ENCODE measurements around the gene TRPM8. TPM values are rescaled to one million over a fixed set of nuclear protein-coding genes. Genes with fewer than 3 reads are reported as not detected.

Gene TRPM8
- total and polyA plus RNA-seq, 2 of the 8 experiments (the other 6 are each of a cell fraction or from before 2014, with no cell fraction given), result 0.18 to 0.54 TPM

- H3K14ac ChIP-seq (ENCODE audit: insufficient read length), result no peak overlapping the region
- no peak for TF ChIP-seq NRF1 (IDR thresholded peaks at IDR 0.05; ENCODE audit: low read depth, low read length)
- no peak for TF ChIP-seq ZNF274 (IDR thresholded peaks at IDR 0.05; ENCODE audit: borderline replicate concordance, extremely low read depth, low read length)
- TF ChIP-seq SP1 (IDR thresholded peaks at IDR 0.05; ENCODE audit: low read depth, low read length), result no peak
- TF ChIP-seq, protein P1, sequence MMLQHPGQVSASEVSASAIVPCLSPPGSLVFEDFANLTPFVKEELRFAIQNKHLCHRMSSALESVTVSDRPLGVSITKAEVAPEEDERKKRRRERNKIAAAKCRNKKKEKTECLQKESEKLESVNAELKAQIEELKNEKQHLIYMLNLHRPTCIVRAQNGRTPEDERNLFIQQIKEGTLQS (IDR thresholded peaks at IDR 0.05; ENCODE audit: insufficient read depth, low read depth, low read length), result no peak
- TF ChIP-seq SAP30 (IDR thresholded peaks at IDR 0.05; ENCODE audit: insufficient read depth, insufficient replicate concordance, low read length), result no peak
- TF ChIP-seq JUN (IDR thresholded peaks at IDR 0.05; ENCODE audit: low read depth, low read length), result no peak
Observed at GRCh38 chr2:233988581-233988980, 71.4 kb downstream of the TRPM8 start.

More at GRCh38 chr2:233988581-233988980, 71.4 kb downstream of the TRPM8 start:
- H3K23ac ChIP-seq (ENCODE audit: insufficient read length), result no peak overlapping the region
- H3K79me1 ChIP-seq (ENCODE audit: low read depth, low read length), result no peaks in the 10 kb centered on the region
- no peak overlapping the region for H3K27ac ChIP-seq (ENCODE audit: low read depth, low read length)
- DNase-seq (ENCODE audit: low read depth in 1 of 2, low spot score in 2 of 2) (no peak), FAIRE-seq (no peak)
- no peak overlapping the region for H2AFZ ChIP-seq (ENCODE audit: low read length)
- 87% methylated on average over 2 of the region's 2 CpGs; no CpG with 5 or more reads in 1 of the 2 experiments for WGBS, 2 experiments (ENCODE audit: extremely low coverage in 1 of 2, insufficient coverage in 1 of 2, insufficient read length in 1 of 2, insufficient replicate concordance in 2 of 2, low coverage in 1 of 2, low lambda C conversion rate in 2 of 2, missing lambda C conversion rate in 1 of 2)
- no peak overlapping the region for H3K9ac ChIP-seq (replicated peaks in 1 of 4; ENCODE audit: extremely low read depth in 1 of 4, low read depth in 3 of 4, low read length in 3 of 4)
- H3K56ac ChIP-seq (replicated peaks; ENCODE audit: insufficient read length, low read depth, low read length), result no peak overlapping the region
- H3K4me1 ChIP-seq (replicated peaks in 1 of 4; ENCODE audit: control insufficient read depth in 3 of 4, insufficient read depth in 4 of 4, low read length in 3 of 4), result no peaks in the 10 kb centered on the region
- no peak overlapping the region for H4K8ac ChIP-seq (ENCODE audit: extremely low read depth, insufficient read depth, low read length)
- peaks cover 10 to 13% of the 10 kb centered on the region in 2 experiments; a peak in 2 of 4 replicates for H3K9me3 ChIP-seq (ENCODE audit: insufficient read depth in 2 of 2, low read depth in 1 of 2, low read length in 1 of 2)
- H3K18ac ChIP-seq (ENCODE audit: extremely low read depth, low read length), result no peak overlapping the region
- H4K20me1 ChIP-seq (replicated peaks in 1 of 2; ENCODE audit: control insufficient read depth in 1 of 2, insufficient read depth in 2 of 2, low read length in 2 of 2), result no peaks in the 10 kb centered on the region
- no peaks in the 10 kb centered on the region for H3K27me3 ChIP-seq (replicated peaks in 1 of 4; ENCODE audit: control insufficient read depth in 3 of 4, extremely low read depth in 1 of 4, insufficient read depth in 3 of 4, low read length in 3 of 4)
- H2AK5ac ChIP-seq (ENCODE audit: low read depth, low read length), result no peak overlapping the region
- H4K91ac ChIP-seq (replicated peaks; ENCODE audit: insufficient read length, low read length), result no peak overlapping the region
- no peak overlapping the region for H2BK5ac ChIP-seq (ENCODE audit: low read depth, low read length)
- H3K4ac ChIP-seq (replicated peaks; ENCODE audit: insufficient read length, low read depth, low read length), result no peak overlapping the region
- H3K4me2 ChIP-seq (ENCODE audit: insufficient read depth in 1 of 2, low read depth in 2 of 2, low read length in 2 of 2), result no peak overlapping the region
- H2BK20ac ChIP-seq (ENCODE audit: low read length), result no peak overlapping the region
- no peak overlapping the region for H2BK15ac ChIP-seq (ENCODE audit: low read length)
- CTCF ChIA-PET (ENCODE audit: partially characterized antibody), result interaction anchor here (1.4 to 2.3 kb wide), 2 partner anchors 11 to 13 kb away, joined by 3 to 6 read pairs; no protein-coding TSS in a partner anchor
- H3K79me2 ChIP-seq (ENCODE audit: control insufficient read depth in 1 of 2, insufficient read depth in 2 of 2, low read length in 2 of 2), result no peaks in the 10 kb centered on the region
- no peak overlapping the region for H4K5ac ChIP-seq (ENCODE audit: insufficient read length, low read depth, low read length)
- no peak overlapping the region for H2BK120ac ChIP-seq (replicated peaks; ENCODE audit: low read depth, low read length)
- POLR2A ChIA-PET (ENCODE audit: partially characterized antibody), result no interaction called here
- 0 out of 8 replicates have a peak, but pooled peaks cover 0 to 3% (median 0%) of the 10 kb centered on the region in 4 experiments for H3K36me3 ChIP-seq (ENCODE audit: control insufficient read depth in 2 of 4, insufficient read depth in 4 of 4, low read length in 3 of 4)
- no peak overlapping the region for H2BK12ac ChIP-seq (ENCODE audit: low read depth, low read length)
- no peaks in the 10 kb centered on the region for H3K23me2 ChIP-seq (ENCODE audit: low read depth, low read length)
- no peak overlapping the region for H3K4me3 ChIP-seq (ENCODE audit: extremely low read depth in 1 of 4, insufficient read depth in 2 of 4, low read depth in 3 of 4, low read length in 4 of 4)
